Trophoblast cell (in vitro differentiated cells and primary cell): ENCODE data around the gene RAP2B.

Experiments used
- DNase-seq, 2 donors: peaks; one replicate each; pipeline ENCODE4 v3.0.0-alpha.2; 2016
- H2AFZ ChIP-seq: 2 replicates; pipeline ENCODE4 v1.6.1; 2013; ENCODE audit warnings: low read length, moderate library complexity, mild to moderate bottlenecking; ENCODE audit not compliant: insufficient read depth, poor library complexity
- H2AK5ac ChIP-seq: 2 replicates; pipeline ENCODE4 v1.6.1; 2013; ENCODE audit warnings: mild to moderate bottlenecking, low read length
- H2BK120ac ChIP-seq: 2 replicates; pipeline ENCODE4 v1.6.1; 2013; ENCODE audit warnings: low read length, mild to moderate bottlenecking, moderate library complexity; ENCODE audit not compliant: insufficient read depth, poor library complexity
- H2BK12ac ChIP-seq: 2 replicates; pipeline ENCODE4 v1.6.1; 2013; ENCODE audit warnings: mild to moderate bottlenecking, low read length, moderate library complexity
- H2BK5ac ChIP-seq: 2 replicates; pipeline ENCODE4 v1.6.1; 2013; ENCODE audit warnings: low read length, low read depth, moderate library complexity, mild to moderate bottlenecking; ENCODE audit not compliant: poor library complexity
- H3K14ac ChIP-seq: 2 replicates; pipeline ENCODE4 v1.6.1; 2013; ENCODE audit warnings: mild to moderate bottlenecking, low read length
- H3K18ac ChIP-seq: 2 replicates; pipeline ENCODE4 v1.6.1; 2013; ENCODE audit warnings: mild to moderate bottlenecking, low read length
- H3K23ac ChIP-seq: 2 replicates; pipeline ENCODE4 v1.6.1; 2013; ENCODE audit warnings: low read length
- H3K27ac ChIP-seq: 2 replicates; pipeline ENCODE4 v1.5.1; 2013; ENCODE audit warnings: low read depth, mild to moderate bottlenecking, inconsistent platforms, low read length, moderate library complexity
- H3K27me3 ChIP-seq: 2 replicates; pipeline ENCODE4 v1.6.1; 2013; ENCODE audit warnings: inconsistent platforms, mild to moderate bottlenecking, low read length, moderate library complexity; ENCODE audit not compliant: insufficient read depth
- H3K36me3 ChIP-seq, 2 experiments: 1 replicate in 1 of 2; 2 replicates in 1 of 2; pipeline ENCODE4 v1.6.1; 2013; ENCODE audit warnings: low read length in 2 of 2, mild to moderate bottlenecking in 2 of 2, moderate library complexity in 1 of 2; ENCODE audit not compliant: insufficient read depth in 2 of 2, control insufficient read depth in 1 of 2
- H3K4ac ChIP-seq: 2 replicates; pipeline ENCODE4 v1.6.1; 2013; ENCODE audit warnings: low read depth, mild to moderate bottlenecking, low read length, moderate library complexity
- H3K4me1 ChIP-seq, 2 experiments: 1 replicate in 1 of 2; 2 replicates in 1 of 2; pipeline ENCODE4 v1.6.1; 2013; ENCODE audit warnings: low read length in 2 of 2, mild to moderate bottlenecking in 2 of 2, moderate library complexity in 1 of 2; ENCODE audit not compliant: insufficient read depth in 2 of 2, control insufficient read depth in 1 of 2
- H3K4me2 ChIP-seq: 2 replicates; pipeline ENCODE4 v1.6.1; 2013; ENCODE audit warnings: inconsistent platforms, mild to moderate bottlenecking, low read length, moderate library complexity
- H3K4me3 ChIP-seq: 2 replicates; pipeline ENCODE4 v1.5.1; 2013; ENCODE audit warnings: mild to moderate bottlenecking, low read depth, low read length, inconsistent platforms
- H3K79me1 ChIP-seq: one replicate; pipeline ENCODE4 v1.6.1; 2013; ENCODE audit warnings: low read length
- H3K79me2 ChIP-seq: 2 replicates; pipeline ENCODE4 v1.6.1; 2013; ENCODE audit warnings: low read length, mild to moderate bottlenecking; ENCODE audit not compliant: control insufficient read depth, insufficient read depth, poor library complexity
- H3K9ac ChIP-seq: 2 replicates; pipeline ENCODE4 v1.6.1; 2013; ENCODE audit warnings: mild to moderate bottlenecking, low read length
- H3K9me3 ChIP-seq: 2 replicates; pipeline ENCODE4 v1.6.1; 2013; ENCODE audit warnings: low read depth, mild to moderate bottlenecking, control low read depth, inconsistent platforms, low read length; ENCODE audit not compliant: insufficient read depth
- H4K12ac ChIP-seq: 2 replicates; pipeline ENCODE4 v1.6.1; 2013; ENCODE audit warnings: low read depth, mild to moderate bottlenecking, low read length, moderate library complexity
- H4K8ac ChIP-seq: 2 replicates; pipeline ENCODE4 v1.6.1; 2013; ENCODE audit warnings: low read depth, mild to moderate bottlenecking, low read length, moderate library complexity
- H4K91ac ChIP-seq: one replicate; pipeline ENCODE4 v1.6.1; 2013; ENCODE audit warnings: low read depth, mild to moderate bottlenecking, low read length, moderate library complexity
- WGBS: extraction: QIAGEN DNeasy Blood & Tissue Kit; methylation state at CpG from one replicate; pipeline ENCODE4 v1.1.7; 2013; ENCODE audit warnings: missing lambda C conversion rate; ENCODE audit not compliant: insufficient read length, insufficient coverage; ENCODE audit errors: extremely low coverage; 5-methylcytosine and 5-hydroxymethylcytosine counted together

The RAP2B gene

GRCh38 chr3:153160451-153161137, 1.4 kb upstream of the RAP2B start:
- H4K12ac ChIP-seq: peak overlapping the region; percentile 40
- peak; percentile 93 to 94 for DNase-seq
- H3K4ac ChIP-seq: peak overlapping the region; percentile 17
- peak overlapping the region; percentile 76 for H3K4me2 ChIP-seq
- H3K9me3 ChIP-seq: no peaks in the 10 kb centered on the region
- peak overlapping the region; percentile 24 for H2AFZ ChIP-seq
- H3K9ac ChIP-seq: peak overlapping the region; percentile 28
- peak overlapping the region; percentile 16 for H2BK12ac ChIP-seq
- no CpG with 5 or more reads among the region's 43 CpGs for WGBS
- H3K36me3 ChIP-seq: no peaks in the 10 kb centered on the region
- H3K14ac ChIP-seq: peak overlapping the region; percentile 80
- H3K27me3 ChIP-seq: no peaks in the 10 kb centered on the region
- peak overlapping the region; percentile 81 for H3K27ac ChIP-seq
- no peak overlapping the region for H3K23ac ChIP-seq
- H2AK5ac ChIP-seq: peak overlapping the region; percentile 0
- H3K4me3 ChIP-seq: peak overlapping the region; percentile 71
- peak overlapping the region; percentile 65 for H2BK5ac ChIP-seq
- peaks cover 23% of the 10 kb centered on the region for H3K79me2 ChIP-seq
- H3K4me1 ChIP-seq: no peaks in the 10 kb centered on the region
- H3K79me1 ChIP-seq: peaks cover 24% of the 10 kb centered on the region
- H4K91ac ChIP-seq: peak overlapping the region; percentile 78
- peak overlapping the region; percentile 54 for H2BK120ac ChIP-seq
- H4K8ac ChIP-seq: peak overlapping the region; percentile 70
- H3K18ac ChIP-seq: peak overlapping the region; percentile 19

GRCh38 chr3:153161138-153161713, 800 bp upstream of the RAP2B start:
- H3K27me3 ChIP-seq: no peaks in the 10 kb centered on the region
- peak overlapping the region; percentile 78 for H4K91ac ChIP-seq
- H3K4me1 ChIP-seq: peaks cover 0 to under 1% of the 10 kb centered on the region in 2 experiments
- H3K36me3 ChIP-seq: no peaks in the 10 kb centered on the region
- H3K9me3 ChIP-seq: no peaks in the 10 kb centered on the region
- H2AFZ ChIP-seq: peak overlapping the region; percentile 53
- no peak overlapping the region for H2AK5ac ChIP-seq
- H3K4me3 ChIP-seq: peak overlapping the region; percentile 87
- peak overlapping the region; percentile 58 for H2BK5ac ChIP-seq
- H3K79me2 ChIP-seq: peaks cover 23% of the 10 kb centered on the region
- peak overlapping the region; percentile 78 for H3K9ac ChIP-seq
- H3K27ac ChIP-seq: peak overlapping the region; percentile 86
- H3K4me2 ChIP-seq: peak overlapping the region; percentile 96
- peak overlapping the region; percentile 70 for H4K8ac ChIP-seq
- peak; percentile 98 to 99 for DNase-seq
- peak overlapping the region; percentile 54 for H2BK120ac ChIP-seq
- no peak overlapping the region for H3K4ac ChIP-seq
- WGBS: no CpG with 5 or more reads among the region's 27 CpGs
- peak overlapping the region; percentile 45 for H3K18ac ChIP-seq
- H3K23ac ChIP-seq: no peak overlapping the region
- peak overlapping the region; percentile 80 for H3K14ac ChIP-seq
- no peak overlapping the region for H2BK12ac ChIP-seq
- H3K79me1 ChIP-seq: peaks cover 24% of the 10 kb centered on the region
- peak overlapping the region; percentile 34 for H4K12ac ChIP-seq

- Histone ChIP-seq H2BK5ac (peak overlapping the region; percentile 70), H2AFZ (peak overlapping the region; percentile 92), H2BK120ac (peak overlapping the region; percentile 48), H4K12ac (peak overlapping the region; percentile 45), H4K8ac (peak overlapping the region; percentile 64), H3K4ac (peak overlapping the region; percentile 97), H3K27ac (peak overlapping the region; percentile 46), H3K79me1 (peaks cover 24% of the 10 kb centered on the region), H3K4me2 (peak overlapping the region; percentile 90), H3K4me1 (peaks cover 0 to 1% of the 10 kb centered on the region in 2 experiments), H2AK5ac (peak overlapping the region; percentile 87), H3K23ac (no peak overlapping the region), H3K9ac (peak overlapping the region; percentile 50), H3K9me3 (no peaks in the 10 kb centered on the region), H3K14ac (peak overlapping the region; percentile 88), H3K18ac (peak overlapping the region; percentile 84), H2BK12ac (peak overlapping the region; percentile 27), H4K91ac (peak overlapping the region; percentile 67), H3K4me3 (peak overlapping the region; percentile 95), H3K36me3 (no peaks in the 10 kb centered on the region), H3K27me3 (no peaks in the 10 kb centered on the region), H3K79me2 (peaks cover 23% of the 10 kb centered on the region)
- WGBS: no CpG with 5 or more reads among the region's 86 CpGs
- DNase-seq: peak; percentile 58 to 75
Observed at GRCh38 chr3:153162513-153163392, 727 bp downstream of the RAP2B start.

GRCh38 chr3:153163393-153163724, 1.3 kb downstream of the RAP2B start:
- no peak overlapping the region for H4K12ac ChIP-seq
- no peaks in the 10 kb centered on the region for H3K36me3 ChIP-seq
- H3K14ac ChIP-seq: peak overlapping the region; percentile 88
- no peak overlapping the region for H3K23ac ChIP-seq
- H2AFZ ChIP-seq: no peak overlapping the region
- peak overlapping the region; percentile 95 for H3K4me3 ChIP-seq
- peak overlapping the region; percentile 97 for H3K4ac ChIP-seq
- peaks cover 23% of the 10 kb centered on the region for H3K79me2 ChIP-seq
- no peak overlapping the region for H2BK5ac ChIP-seq
- H3K79me1 ChIP-seq: peaks cover 24% of the 10 kb centered on the region
- no peak overlapping the region for H2BK12ac ChIP-seq
- H3K4me2 ChIP-seq: peak overlapping the region; percentile 90
- H3K18ac ChIP-seq: peak overlapping the region; percentile 84
- DNase-seq: peak in 1 of 2 donors; percentile 35
- H4K91ac ChIP-seq: peak overlapping the region; percentile 67
- no CpG with 5 or more reads among the region's 9 CpGs for WGBS
- H3K9ac ChIP-seq: peak overlapping the region; percentile 50
- no peak overlapping the region for H3K27ac ChIP-seq
- no peak overlapping the region for H2AK5ac ChIP-seq
- H3K27me3 ChIP-seq: no peaks in the 10 kb centered on the region
- no peak overlapping the region for H4K8ac ChIP-seq
- no peaks in the 10 kb centered on the region for H3K9me3 ChIP-seq
- H3K4me1 ChIP-seq: peaks cover 0 to 1% of the 10 kb centered on the region in 2 experiments
- peak overlapping the region; percentile 4 for H2BK120ac ChIP-seq
